Cerebellar nuclear complex (tissue), 1 donor: Measurements from ENCODE around the gene PHLPP1.
"Not testable (repeated sequence)": the region's sequence is repeated elsewhere in the genome, so short reads cannot be mapped to it uniquely, and the experiment has no call there.

Experiments used
- DNase-seq, 2 experiments: peaks; one replicate each; lab custom pipeline; 2025; lab: John Stamatoyannopoulos, UW

PHLPP1 gene

GRCh38 chr18:62894681-62895390, 179.5 kb downstream of the PHLPP1 start:
- no peak for DNase-seq

- DNase-seq, result no peak
Measured at GRCh38 chr18:62897153-62897552, 181.8 kb downstream of the PHLPP1 start.

GRCh38 chr18:62898359-62898758, 183.0 kb downstream of the PHLPP1 start:
- no peak for DNase-seq

GRCh38 chr18:62899534-62899933, 184.2 kb downstream of the PHLPP1 start:
- DNase-seq, result no peak

- no peak for DNase-seq
Measured at GRCh38 chr18:62900132-62900883, 185.0 kb downstream of the PHLPP1 start.

GRCh38 chr18:62902776-62903175, 187.4 kb downstream of the PHLPP1 start:
- DNase-seq, result no peak

- DNase-seq, result no peak
Measured at GRCh38 chr18:62904396-62905285, 189.3 kb downstream of the PHLPP1 start.

- no peak for DNase-seq
Measured at GRCh38 chr18:62912885-62913284, 197.5 kb downstream of the PHLPP1 start.

- DNase-seq, result not testable (repeated sequence)
Measured at GRCh38 chr18:62913824-62914223, 198.5 kb downstream of the PHLPP1 start.

GRCh38 chr18:62914871-62915392, 199.6 kb downstream of the PHLPP1 start:
- no peak for DNase-seq

GRCh38 chr18:62918361-62918760, 203.0 kb downstream of the PHLPP1 start:
- no peak for DNase-seq

- DNase-seq, result no peak
Measured at GRCh38 chr18:62919109-62919838, 203.9 kb downstream of the PHLPP1 start.

- no peak for DNase-seq
Measured at GRCh38 chr18:62925031-62925688, 209.8 kb downstream of the PHLPP1 start.

- no peak for DNase-seq
Measured at GRCh38 chr18:62928326-62928725, 213.0 kb downstream of the PHLPP1 start.

- no peak for DNase-seq
Measured at GRCh38 chr18:62933261-62933887, 218.0 kb downstream of the PHLPP1 start.

- no peak for DNase-seq
Measured at GRCh38 chr18:62935994-62936393, 220.7 kb downstream of the PHLPP1 start.

GRCh38 chr18:62937065-62937464, 221.7 kb downstream of the PHLPP1 start:
- no peak for DNase-seq

- no peak for DNase-seq
Measured at GRCh38 chr18:62938006-62938405, 222.7 kb downstream of the PHLPP1 start.

- no peak for DNase-seq
Measured at GRCh38 chr18:62938487-62938886, 223.1 kb downstream of the PHLPP1 start.

GRCh38 chr18:62939433-62939832, 224.1 kb downstream of the PHLPP1 start:
- DNase-seq, result no peak
